Ecto neural progenitor cell (in vitro differentiated cells): ENCODE measurements around the gene DEF6.
"Not testable (repeated sequence)": the region's sequence is repeated elsewhere in the genome, so short reads cannot be mapped to it uniquely, and the experiment has no call there.

Experiments
- DNase-seq: peaks from one replicate; pipeline ENCODE4 v3.0.0-alpha.2; 2018; ENCODE audit warnings: low spot score

DEF6 gene

DNA sequence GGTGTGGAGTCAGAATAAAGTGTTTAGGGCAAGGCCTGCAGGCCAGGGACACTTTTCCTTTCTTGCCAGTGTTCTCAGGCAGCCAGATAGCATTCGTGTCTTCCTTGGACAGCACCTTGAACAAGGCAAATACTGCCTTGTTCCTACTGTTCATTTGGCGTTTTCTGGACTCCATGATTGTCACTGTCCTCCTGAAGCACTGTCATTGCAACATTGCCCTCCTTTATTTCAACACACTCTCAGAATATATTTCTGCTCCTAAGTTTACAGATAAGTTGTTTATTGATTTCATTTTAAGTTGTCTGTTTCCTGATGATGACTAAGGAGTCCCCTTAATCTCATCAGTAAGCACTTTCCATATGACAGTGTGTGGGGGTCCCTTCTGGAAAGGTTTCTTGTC, 15.1 kb upstream of the DEF6 start:
- no peak for DNase-seq

DNA sequence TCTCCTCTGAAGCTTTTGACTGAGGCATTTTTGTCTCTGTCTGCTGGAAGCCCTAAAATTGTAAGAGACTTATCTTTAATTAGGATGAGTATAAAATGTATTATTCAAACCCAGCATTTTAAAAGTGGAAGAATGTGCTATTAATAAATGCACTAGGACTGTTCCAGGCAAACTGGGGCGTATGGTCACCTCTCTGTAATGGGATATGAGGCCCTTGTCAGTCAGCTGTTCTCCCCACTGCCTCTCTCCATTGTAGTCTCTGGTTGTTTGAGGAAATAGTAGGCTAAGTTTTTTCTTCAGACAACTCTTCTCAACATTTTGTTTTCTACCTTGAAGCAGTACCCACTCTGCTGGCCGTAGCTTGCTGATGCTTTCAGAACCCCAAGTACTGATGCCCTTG, 14.3 kb upstream of the DEF6 start:
- no peak for DNase-seq

DNA sequence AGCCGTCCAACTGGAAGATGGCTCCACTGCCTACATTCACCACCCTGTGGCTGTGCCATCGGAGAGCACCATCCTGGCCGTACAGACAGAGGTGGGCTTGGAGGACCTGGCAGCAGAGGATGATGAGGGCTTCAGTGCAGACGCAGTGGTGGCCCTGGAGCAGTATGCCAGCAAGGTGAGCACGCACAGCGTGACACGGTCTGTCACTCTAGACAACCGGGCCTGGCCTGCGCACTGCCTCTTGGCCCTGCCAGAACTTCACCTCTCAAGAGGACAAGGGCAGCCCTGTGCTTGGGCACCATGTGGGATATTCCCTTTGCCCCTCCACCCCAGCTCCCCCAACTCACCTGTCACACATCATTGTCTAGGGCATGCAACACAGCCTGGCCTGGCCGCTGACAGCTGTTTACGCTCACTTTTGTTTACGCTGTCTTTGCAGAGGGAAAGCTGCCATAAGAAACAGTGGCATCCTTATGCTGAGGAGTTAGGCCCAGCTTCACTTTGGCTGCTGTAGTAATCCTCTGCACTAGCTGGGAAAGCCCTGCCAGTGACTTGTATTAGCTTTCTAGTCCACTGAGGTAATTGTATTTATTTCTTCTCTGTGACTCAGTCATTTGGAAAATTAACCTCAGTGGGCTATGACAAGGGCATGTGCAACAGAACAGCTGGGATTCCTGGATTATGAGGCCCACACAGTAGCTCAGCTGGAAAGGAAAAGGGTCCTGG, 9.8 kb upstream of the DEF6 start:
- DNase-seq = no peak

DNA sequence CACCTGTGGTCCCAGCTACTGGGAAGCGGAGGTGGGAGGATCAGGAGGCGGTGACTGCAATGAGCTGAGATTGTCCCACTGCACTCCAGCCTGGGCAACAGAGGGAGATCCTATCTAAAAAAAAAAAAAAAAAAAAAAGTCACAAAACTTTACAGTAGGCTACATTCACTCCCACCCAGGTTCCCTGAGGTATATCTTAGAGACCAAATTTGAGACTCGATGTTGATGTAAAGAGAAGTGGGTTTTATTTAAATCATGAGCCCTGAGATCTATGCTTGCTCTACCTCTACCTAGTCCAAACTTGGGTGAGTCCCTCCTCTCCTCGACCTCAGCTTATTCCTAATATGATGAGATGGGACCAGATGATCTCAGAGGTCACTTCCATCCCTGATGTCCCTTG, 8.8 kb upstream of the DEF6 start:
- DNase-seq = no peak

DNA sequence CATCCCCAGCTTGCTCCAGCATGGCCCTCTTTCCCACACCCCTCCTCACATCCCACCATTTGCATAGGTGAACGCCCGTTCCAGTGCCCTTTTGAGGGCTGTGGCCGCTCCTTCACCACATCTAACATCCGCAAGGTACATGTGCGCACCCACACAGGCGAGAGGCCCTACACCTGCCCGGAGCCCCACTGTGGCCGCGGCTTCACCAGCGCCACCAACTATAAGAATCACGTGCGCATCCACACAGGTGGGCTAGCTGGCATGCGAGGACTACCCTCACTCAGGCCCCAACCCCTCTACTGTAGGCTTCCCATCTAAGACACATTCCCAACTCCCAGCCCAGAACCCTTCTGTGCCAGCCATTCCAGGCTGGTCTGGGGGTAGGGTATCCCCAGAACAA, 6.1 kb upstream of the DEF6 start:
- DNase-seq = no peak

DNA sequence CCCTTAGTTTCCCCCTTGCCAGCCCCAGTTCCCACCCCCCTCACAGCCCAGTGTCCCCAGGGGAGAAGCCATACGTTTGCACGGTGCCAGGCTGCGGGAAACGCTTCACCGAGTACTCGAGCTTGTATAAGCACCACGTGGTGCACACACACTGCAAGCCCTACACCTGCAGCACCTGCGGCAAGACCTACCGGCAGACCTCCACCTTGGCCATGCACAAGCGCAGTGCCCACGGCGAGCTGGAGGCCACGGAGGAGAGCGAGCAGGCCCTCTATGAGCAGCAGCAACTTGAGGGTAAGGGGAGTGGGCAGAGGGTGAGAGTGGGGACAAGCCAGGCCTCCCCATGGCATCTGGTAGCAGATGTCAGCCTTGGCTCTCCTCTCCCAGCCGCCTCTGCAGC, 5.1 kb upstream of the DEF6 start:
- DNase-seq = no peak

DNA sequence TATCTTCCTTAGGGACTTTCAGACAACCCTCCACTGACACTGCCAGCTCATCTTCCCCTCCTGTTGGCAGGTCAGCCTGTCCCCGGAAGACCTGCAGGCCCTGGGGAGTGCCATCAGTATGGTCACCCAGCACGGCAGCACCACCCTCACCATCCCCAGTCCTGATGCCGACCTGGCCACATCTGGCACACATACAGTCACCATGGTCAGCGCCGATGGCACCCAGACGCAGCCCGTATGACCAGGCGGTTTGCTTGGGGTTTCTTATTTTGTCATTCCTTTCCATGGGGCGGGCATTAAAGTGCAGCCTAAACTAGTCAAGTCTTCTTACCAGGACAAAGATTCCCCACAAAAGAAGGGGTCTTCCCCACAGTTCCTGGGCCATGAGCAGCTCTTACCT, 3.9 kb upstream of the DEF6 start:
- no peak for DNase-seq

DNA sequence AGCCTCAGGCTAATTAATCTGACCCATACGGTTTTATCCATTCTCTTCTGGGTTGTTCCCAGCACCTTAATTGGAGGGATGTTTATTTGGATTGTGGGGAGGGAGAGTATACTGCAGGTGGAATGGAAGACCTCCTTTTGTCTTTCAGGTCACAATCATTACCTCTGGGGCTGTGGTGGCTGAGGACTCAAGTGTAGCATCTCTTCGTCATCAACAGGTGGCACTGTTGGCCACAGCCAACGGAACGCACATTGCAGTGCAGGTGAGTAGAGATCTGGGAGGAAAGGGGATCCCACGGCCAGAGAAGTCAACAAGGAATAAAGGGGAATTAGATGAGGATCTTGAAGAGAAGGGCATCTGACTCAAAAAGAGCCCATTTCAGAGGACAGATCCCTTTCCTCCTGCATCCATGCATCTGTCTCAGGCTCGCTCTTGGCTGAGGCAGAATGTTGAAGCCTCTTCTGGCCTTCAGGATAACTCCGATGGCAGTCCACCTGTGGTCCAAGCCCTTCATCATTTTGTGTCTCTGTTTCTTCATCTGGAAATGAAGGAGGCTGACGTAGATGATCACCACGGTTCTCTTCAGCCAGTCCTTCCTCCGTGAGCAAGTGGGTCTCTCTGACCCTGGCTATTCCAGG, 3.2 kb upstream of the DEF6 start:
- no peak for DNase-seq

DNA sequence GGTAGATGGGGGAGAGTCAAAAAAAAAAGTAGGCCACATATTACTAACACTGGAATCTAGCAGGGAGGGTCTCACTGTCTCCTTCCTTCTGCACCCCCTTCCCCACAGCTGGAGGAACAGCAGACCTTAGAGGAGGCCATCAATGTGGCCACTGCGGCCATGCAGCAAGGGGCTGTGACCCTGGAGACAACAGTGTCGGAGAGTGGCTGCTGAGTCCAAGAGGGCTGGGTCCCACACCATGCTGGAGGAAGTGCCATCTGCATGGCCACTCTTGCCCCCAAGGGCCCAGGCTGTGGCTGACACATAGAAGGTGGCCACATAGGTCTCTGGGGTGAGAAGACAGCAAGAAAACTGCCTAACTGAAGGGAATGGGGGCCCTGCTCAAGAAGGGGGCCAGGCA, 2.6 kb upstream of the DEF6 start:
- no peak for DNase-seq

DNA sequence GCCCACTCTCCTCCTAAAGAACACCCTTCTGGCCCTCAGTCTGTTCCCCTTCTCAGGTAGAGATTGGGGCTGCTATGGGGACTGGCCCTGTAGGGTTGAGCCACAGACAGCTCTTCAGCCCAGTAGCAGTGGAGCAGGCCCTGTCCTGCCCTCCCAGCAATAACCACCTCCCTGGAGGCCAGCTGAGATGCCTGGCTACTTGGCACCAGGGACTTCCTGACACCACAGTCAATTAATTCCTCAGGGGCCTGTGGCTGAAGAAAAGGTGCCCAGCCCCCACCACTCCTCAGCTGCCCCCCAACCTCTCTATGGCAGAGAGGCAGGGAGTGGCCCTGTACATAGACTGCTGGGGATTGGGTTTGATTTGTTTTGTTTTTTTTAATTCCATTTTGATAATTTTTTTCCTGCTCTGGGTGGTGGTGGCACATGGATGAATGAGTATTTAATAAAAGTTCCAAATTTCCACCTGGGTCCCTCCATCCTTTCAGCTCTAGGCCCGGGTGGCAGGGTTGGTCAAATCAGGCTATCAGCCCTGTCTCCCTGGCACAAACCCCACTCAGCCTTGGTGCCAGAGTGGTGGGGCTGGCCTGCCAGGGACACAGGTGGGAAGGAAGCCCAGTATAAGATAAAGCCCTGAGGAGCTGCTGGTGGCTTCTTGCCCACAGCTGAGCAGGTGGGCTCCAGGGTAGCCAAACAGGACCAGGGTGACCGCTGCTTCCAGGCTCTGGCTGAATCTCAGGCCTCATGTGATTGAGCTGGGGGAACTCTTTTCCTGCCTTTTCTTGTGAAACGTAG, 1.9 kb upstream of the DEF6 start:
- DNase-seq = no peak

DNA sequence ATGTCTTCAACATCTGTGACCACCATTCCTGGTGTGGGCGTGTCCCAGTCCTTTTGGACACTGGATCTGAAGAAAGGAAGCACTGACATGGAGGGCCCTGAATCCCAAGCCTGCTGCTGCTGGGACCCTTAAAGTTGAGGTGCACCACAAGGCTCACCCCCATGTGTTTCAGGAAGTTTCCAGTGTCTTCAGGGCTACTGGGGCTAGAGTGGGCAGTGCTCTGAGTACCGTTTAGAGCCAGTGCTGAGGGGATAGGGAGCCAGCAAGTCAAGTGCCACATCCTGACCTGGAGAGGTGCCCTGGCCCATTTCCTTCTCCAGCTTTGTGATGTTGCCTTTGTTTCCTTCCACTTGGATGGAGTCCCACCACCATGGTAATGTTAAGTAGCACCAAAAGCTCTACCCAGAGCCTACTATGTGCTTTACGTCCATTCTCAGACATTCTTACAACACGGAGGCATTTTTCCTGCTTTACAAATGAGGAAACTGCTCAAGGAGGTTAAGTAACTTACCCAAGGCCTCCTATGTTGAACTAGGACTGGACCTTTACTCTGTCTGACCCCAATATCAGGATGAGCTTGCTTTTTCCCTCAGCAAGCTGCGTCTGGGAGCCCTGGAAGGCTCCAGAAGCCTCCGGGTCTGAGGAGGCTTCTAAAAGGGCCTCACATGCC, 552 bp upstream of the DEF6 start:
- no peak for DNase-seq

DNA sequence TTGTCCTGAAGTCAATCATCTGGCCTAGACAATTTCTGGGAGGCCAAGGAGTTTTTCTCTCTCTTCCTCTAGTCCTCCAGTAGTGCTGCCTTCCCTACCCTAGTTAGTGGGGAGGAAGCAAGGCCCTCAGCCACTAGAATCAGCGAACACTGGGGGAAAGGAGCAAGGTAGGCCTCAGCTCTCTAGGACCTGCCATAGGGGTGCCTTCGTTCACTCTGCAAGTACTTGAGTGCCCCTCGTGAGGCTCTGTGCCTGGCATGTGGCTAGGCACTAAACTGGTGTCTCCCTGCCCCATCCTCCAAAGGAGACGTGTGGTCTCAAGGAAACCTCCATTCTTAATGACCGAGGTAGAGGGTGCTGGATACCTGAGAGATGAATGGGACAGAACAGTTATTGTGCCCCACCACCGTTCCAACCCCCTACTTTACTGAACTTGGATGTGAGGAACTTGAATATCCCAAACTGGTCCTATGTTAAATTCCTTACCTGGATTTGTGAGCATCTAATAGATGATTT, 1.1 kb downstream of the DEF6 start:
- DNase-seq = no peak

DNA sequence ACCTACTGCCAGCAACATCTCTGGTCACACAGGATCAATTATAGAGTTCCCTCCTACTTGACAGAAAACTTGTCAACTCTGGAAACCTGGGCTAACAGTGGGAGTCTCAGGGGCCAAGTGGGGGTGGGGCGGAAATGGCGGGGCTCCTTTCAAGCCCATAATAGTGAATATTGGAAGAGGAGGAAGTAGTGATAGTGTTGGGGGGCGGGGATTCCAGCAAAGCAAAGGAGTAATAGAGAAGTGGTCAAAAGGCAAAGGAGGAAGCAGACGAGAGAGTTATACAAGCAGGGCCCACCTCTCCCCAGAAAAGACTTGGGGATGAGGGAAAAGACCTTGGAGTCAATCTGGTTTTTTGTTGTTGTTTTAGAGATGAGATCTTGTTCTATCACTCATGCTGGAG, 2.1 kb downstream of the DEF6 start:
- no peak for DNase-seq

DNA sequence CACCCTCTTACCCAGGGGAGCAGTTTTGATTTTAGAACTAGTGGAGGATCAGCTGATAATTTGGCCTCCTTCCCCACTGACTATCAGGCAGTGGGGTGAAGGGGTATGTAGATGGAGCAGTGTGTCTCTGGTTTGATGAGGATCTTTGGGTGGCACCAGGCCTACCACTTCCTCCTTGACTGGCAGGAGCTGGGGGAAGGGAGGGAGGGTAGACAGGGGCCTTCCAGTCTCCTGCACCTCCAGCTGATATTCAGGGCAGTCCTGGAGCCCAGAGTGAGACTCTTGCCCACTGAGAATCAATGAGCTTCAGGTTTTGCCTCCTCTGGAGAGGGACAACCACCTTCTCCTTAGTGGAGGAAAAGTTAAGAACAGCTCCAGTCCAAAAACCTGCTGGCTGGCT, 3.2 kb downstream of the DEF6 start:
- DNase-seq = no peak

DNA sequence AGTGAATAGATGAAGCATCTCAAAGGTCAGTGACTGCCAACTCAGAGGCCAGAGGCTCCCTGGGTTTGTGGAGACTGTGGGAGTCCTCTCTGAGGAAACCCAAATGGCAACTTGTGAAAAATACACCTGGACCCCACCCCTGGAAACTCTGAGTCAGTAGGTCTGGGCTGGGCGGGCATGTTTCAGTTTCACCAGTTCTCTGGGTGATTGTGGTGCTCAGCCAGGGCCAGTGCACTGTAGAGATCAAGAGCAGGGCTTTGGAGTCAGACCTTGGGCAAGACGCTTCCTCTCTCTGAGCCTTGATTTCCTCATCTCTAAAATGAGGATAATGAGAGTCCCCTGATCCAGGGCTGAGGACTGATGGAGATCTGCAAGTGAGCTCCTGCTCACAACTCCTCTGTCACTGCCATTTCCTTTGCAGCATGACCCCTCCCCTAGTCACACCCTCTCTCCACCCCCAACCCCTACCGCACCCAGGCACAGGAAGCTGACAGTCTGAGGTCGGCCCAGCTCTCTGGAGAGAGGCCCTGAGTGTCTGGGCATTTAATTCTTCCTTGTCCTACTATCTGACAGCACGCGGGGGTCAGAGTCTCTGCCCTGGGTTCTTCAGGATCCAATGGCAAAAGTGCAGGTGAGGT, 5.1 kb downstream of the DEF6 start:
- no peak for DNase-seq

DNA sequence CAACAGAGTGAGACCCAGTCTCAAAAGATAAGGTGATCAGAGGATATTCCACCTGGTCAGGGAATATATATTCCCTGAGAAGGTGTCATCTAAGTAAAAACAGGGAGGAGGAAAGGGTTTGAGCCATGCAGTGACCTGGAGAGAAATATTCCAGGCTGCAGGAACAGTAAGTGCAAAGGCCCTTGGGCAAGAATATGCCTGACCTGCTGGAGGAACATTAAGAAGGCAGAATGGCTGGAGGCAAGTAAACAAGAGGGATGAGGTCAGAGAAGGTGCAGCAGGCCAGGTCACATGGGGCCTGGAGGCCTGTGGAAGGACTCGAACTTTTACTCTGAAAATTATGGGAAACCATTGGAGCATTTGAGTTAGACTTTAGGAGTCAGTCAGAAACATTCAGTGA, 6.7 kb downstream of the DEF6 start:
- no peak for DNase-seq

DNA sequence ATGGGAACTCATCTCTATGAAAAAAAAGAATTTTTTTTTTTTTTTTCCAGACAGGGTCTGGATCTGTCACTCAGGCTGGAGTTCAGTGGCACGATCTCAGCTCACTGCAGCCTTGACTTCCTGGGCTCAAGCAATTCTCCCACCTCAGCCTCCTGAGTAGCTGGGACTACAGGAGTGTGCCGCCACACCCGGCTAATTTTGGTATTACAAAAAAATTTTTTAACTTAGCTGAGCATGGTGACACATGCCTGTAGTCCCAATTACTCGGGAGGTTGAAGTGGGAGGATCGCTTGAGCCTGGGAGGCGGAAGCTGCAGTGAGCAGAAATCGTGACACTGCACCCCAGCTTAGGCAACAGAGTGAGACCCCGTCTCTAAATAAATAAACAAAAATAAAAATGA, 7.5 kb downstream of the DEF6 start:
- no peak for DNase-seq

DNA sequence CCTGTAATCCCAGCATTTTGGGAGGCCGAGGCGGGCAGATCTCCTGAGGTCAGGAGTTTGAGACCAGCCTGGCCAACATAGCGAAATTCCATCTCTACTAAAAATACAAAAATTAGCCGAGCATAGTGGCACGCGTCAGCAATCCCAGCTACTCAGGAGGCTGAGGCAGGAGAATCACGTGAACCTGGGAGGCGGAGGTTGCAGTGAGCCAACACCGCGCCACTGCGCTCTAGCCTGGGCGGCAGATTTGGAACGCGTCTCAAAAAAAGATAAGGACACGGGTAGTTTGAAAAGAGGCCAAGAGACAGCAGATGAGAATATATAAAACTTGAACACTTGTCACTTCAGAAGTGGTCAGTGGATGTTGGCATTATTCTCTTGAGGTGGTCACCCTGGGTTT, 9.5 kb downstream of the DEF6 start:
- DNase-seq = not testable (repeated sequence)

DNA sequence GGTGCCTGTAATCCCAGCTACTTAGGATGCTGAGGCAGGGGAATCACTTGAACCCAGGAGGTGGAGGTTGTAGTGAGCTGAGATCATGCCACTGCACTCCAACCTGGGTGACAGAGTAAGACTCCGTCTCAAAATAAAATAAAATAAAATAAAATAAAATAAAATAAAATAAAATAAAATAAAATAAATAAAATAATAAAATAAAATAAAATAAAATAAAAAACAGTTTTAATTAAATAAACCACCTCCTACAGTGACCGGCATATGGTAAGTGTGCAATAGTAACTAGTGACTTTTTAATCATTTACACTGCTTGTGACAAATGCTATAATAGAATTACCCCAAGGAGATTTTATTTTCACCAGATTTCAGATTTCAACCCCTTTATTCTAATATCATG, 10.9 kb downstream of the DEF6 start:
- not testable (repeated sequence) for DNase-seq

DNA sequence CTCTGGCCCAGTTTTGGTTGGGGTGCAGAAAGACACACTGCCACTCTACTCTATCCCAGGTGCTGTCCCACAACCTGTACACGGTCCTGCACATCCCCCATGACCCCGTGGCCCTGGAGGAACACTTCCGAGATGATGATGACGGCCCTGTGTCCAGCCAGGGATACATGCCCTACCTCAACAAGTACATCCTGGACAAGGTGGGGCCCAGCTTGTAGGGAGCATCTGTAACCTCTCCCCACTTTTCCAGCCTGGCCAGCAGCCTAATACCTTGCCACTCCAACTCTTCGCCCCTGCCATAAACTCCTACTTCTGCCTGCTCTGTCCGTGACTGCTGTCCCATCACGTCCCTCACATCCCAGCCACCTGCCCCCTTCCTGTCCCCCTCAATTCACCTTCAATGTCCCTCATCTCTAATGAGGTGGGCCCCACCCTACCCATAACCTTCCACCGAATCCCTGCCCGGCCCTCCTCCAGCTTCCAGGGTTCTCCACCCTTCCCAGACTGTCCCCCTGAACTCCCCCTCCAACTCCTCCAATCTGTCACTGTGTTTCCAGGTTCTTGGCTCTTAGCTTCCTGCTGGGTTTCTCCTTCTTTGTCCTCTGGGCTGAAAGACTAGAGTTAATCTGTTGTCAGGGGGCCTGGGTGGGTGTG, 12.1 kb downstream of the DEF6 start:
- DNase-seq = no peak

DNA sequence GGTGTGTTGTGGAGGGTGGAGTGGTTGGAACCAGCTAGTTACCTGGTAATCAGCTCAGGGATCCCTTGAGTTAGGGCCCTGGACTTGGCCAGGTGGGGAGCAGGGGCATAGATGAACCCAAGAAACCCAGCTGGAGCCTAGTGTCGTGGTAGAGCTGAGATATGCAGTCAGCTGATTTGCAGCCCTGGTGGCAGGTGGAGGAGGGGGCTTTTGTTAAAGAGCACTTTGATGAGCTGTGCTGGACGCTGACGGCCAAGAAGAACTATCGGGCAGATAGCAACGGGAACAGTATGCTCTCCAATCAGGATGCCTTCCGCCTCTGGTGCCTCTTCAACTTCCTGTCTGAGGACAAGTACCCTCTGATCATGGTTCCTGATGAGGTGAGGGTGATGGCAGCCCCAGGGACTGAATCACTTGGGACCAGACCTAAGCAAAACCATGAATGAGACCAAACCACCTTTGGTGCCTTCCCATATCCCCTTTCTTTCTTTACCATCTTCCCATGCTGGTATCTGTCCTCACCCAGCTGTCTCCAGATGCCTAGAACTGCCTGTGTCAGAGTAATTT, 12.7 kb downstream of the DEF6 start:
- no peak for DNase-seq
